HG02852 (cell line): ENCODE measurements around the gene GLRA1.

ENCODE experiments used
- ATAC-seq: cut with Tn5 transposase; IDR thresholded peaks from one replicate; pipeline ENCODE4 v1.9.1; 2021; ENCODE audit warnings: mild to moderate bottlenecking, moderate library complexity; ENCODE audit not compliant: unreplicated experiment

GLRA1 gene

GRCh38 chr5:151779531-151780125, 145.0 kb downstream of the GLRA1 start:
- ATAC-seq, result peak; percentile 50

- ATAC-seq, result no peak
Measured at GRCh38 chr5:151775025-151775606, 149.5 kb downstream of the GLRA1 start.

- no peak for ATAC-seq
Measured at GRCh38 chr5:151773951-151774350, 150.7 kb downstream of the GLRA1 start.

GRCh38 chr5:151772846-151773561, 151.6 kb downstream of the GLRA1 start:
- ATAC-seq, result no peak
